Inflammatory macrophage treated with lipopolysaccharide for 1 hour (primary cell): Measurements from ENCODE around the gene ZNF778.
"Not testable (repeated sequence)": the region's sequence is repeated elsewhere in the genome, so short reads cannot be mapped to it uniquely, and the experiment has no call there.

Source experiments
- DNase-seq, 2 donors: peaks; one replicate each; pipeline ENCODE4 v3.0.0-alpha.2; 2020 to 2022

Gene ZNF778

DNA sequence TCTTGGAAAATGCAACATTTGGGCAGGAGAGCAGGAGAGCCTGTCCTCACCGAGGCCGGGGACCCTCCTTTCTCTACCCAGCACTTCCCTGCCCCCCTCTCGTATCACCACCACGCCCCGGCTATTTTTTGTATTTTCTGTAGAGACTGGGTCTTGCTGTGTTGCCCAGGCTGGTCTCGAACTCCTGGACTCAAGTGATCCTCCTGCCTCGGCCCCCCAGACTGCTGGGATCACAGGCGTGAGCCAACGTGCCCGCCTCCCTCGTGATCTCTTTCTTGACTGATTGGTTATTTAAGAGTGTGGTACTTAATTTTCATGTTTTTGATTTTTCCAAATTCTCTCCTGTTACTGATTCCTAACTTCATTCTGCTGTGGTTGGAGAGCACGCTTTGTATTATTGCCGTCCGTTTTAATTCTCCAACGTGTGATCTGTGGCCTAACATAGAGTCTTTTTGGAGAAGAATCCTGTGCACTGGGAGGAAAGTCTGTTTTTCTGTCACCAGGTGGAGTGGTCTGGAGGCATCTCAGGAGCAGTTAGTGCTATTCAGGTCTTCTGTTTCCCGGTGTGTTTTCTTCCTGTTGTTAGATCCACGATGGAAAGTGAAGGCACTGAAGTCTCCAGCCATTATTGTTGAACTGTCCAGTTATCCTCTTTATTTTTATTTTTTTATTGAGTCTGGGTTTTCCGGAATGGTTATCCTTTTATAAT lies 40.4 kb downstream of the ZNF778 start:
- no peak for DNase-seq

- DNase-seq, result not testable (repeated sequence)
These were observed 42.4 kb downstream of the ZNF778 start for GRCh38 chr16:89259901-89260300.

DNA sequence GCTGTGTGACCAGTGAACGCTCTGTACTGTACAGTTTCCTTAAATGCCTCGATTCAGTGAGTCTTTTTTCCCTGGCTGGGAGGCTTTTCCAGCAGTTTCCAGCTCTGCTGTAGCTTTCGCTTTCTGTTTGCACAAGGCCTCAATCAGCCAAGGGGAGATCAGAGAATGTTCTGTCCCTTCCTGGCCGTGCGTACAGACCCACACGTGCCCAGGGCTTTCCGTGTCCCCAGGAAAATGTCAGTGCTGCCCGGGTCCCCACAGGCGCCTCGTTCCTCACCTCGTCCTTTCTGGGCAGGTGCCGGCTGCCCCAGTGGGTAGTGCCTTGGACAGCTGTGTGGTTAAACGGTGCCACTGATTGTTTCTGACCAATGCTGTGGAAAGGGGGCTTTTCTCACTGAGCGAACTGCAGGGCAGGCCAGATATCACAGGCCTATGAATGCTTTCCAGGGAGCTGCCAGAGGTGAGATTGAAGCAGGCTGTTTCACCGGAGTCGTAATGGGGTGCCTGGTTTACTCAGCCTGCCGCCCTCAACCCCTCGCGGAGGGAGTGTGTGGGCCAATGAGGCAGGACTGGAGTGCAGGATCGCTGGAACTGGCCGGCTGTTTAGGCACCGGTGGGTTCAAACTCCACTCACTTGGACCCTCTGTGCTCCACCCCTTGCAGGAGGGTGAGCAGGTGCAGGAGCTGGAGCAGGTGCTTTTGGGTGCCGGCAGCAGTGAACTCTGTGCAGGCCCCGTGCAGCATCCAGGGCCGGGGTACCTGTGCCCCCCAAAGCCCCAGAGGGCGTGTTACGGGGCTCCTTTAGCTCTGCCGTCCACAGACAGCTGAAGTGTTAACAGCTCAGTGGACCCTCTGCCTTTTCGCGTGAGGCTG lies 44.4 kb downstream of the ZNF778 start:
- DNase-seq, result no peak

- DNase-seq, result no peak
These were observed 47.5 kb downstream of the ZNF778 start for GRCh38 chr16:89264800-89265550.

DNA sequence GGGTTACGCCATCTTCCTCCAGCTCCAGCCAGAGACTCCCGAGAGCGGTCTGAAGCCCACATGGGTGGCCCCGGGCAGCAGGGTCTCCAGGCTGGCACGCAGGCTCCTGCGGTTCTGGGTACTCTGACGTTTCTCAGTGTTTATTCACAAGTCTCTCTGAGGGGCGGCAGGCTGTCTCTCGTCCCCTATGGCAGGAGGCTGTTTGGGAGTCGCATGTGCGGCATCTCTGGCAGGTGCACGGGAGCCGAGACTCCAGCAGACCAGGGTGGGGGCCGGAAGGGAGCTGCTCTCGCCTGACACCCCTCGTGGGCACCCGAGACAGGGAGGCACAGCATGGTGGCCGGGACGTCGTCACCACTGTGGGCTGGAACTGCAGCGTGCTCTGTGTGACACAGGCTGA lies 48.1 kb downstream of the ZNF778 start:
- DNase-seq, result no peak

- DNase-seq, result no peak
These were observed 49.1 kb downstream of the ZNF778 start for GRCh38 chr16:89266521-89267134.

GRCh38 chr16:89267746-89268145 lies 50.2 kb downstream of the ZNF778 start:
- DNase-seq, result not testable (repeated sequence)

GRCh38 chr16:89268585-89268984 lies 51.1 kb downstream of the ZNF778 start:
- DNase-seq, result no peak

DNA sequence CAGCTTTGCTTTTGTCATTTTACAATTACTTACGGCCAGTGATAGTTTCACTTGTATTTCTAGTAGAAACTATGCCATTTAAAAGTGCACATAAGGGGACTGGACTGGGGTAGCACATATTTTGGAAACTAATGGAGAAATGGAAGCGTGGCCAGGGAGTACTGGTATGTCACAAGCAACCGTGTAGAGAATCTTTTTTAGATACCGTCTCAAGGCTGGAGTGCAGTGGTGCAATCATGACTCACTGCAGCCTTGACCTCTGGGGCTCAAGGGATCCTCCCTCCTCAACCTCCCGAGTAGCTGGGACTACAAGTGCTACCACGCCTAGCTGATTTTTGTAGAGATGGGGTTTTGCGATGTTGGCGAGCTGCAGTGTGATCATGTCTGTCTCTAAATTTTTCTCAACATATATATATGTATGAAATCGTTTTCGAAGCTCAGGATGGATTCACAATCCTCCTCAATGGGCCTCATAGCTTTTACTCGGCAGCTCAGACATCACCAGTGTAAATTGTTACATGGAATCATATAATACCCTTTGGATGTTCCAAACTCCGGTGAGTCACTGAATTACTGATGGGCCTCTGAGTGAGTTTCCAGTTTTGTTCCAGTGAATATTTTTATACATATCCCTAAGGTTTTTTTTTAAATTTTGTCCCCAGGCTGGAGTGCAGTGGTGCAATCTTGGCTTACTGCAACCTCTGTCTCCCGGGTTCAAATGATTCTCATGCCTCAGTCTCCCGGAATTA lies 51.7 kb downstream of the ZNF778 start:
- no peak for DNase-seq

GRCh38 chr16:89269805-89270665 lies 52.5 kb downstream of the ZNF778 start:
- no peak for DNase-seq

- no peak for DNase-seq
These were observed 53.3 kb downstream of the ZNF778 start for GRCh38 chr16:89270666-89271345.

- DNase-seq, result no peak
These were observed 55.1 kb downstream of the ZNF778 start for GRCh38 chr16:89272631-89273030.

- DNase-seq, result no peak
These were observed 56.4 kb downstream of the ZNF778 start for GRCh38 chr16:89273741-89274472.

GRCh38 chr16:89274561-89275283 lies 57.2 kb downstream of the ZNF778 start:
- DNase-seq, result no peak

- DNase-seq, result no peak
These were observed 57.7 kb downstream of the ZNF778 start for GRCh38 chr16:89275284-89275584.

DNA sequence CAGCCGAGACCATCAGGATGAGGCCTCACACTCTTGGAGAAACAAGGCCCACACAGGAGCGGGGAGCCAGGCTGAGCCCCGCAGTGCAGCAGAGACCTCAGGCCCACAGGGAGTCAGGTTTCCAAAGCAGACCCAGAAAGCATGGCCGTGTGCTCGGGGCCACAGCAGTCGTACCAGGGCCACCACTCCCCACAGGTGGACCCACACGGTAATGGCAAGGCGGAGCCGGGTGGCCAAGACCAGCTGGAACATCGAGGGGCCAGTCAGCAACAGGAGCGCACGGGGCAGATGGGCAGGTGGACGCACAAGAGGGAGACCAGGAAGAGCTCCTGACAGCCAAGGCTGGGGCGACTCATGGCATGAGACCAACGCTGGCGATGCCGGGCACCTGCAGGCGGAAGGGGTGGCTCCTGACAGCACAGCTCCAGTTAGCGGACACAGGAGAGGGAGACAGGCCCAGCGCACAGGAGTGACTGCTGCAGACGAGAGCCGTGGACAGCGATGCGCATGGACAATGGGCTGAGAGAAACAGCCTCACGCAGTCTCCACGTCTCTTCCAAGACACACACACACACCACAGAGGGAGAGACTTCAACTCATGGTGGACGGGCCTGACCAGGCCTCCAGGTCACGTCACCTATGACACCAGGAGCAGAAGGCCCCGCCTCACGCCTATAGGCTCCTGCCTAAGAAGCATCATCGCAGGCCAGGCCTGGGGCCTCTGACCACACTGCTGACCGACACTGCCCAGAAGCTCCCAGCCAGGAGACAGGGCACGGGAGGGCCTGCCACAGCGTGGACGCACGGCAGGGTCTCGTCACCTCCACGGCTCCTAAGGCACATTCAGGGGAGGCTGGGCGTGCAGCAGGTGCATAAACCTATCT lies 58.6 kb downstream of the ZNF778 start:
- no peak for DNase-seq

- no peak for DNase-seq
These were observed 59.5 kb downstream of the ZNF778 start for GRCh38 chr16:89277049-89277448.

- DNase-seq, result no peak
These were observed 60.3 kb downstream of the ZNF778 start for GRCh38 chr16:89277641-89278341.
